Measurements from ENCODE around the gene MMP8. TPM values are rescaled to one million over a fixed set of nuclear protein-coding genes. Genes with fewer than 3 reads are reported as not detected.

MMP8 gene
- polyA plus RNA-seq, 1 donor (not counting 4 experiments of a cell fraction or from before 2014, with no cell fraction given) = 0.09 TPM

DNA sequence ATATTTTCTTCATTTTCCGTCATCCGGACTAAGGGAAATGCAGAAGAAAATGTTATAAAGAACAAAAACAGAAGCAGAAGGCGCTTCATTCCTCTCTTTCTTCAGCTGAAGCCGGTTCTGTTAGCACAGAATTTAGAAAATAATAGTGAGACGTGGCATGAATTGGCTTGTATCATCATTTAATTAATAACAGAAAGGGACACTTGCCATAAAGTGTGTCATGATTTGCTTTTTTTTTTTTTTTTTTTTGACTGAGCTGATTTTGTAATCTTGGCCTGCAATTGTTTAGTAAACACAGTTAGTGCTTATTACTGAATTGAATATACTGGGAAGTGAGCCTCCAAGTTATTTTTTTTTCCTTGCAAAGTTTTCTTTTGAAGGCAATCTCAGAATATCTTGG is 19.1 kb downstream of the MMP8 start, which contains the start of gene MMP27:
Gene MMP27, minus strand, starts transcription at position 144 of the 400 bp plus-strand sequence. Its CDS starts 55 bp downstream, at position 89.
- Histone ChIP-seq H3K27me3 (ENCODE audit: control insufficient read depth, extremely low read depth, insufficient read depth, low read length) (no peaks in the 10 kb centered on the region), H3K4me3 (ENCODE audit: control insufficient read depth in 2 of 3, extremely low read depth in 1 of 3, insufficient read depth in 2 of 3, low read depth in 1 of 3, low read length in 3 of 3) (no peak within 1 kb of the TSS), H2AFZ (ENCODE audit: control insufficient read depth, low read length) (no peak within 1 kb of the TSS)

DNA sequence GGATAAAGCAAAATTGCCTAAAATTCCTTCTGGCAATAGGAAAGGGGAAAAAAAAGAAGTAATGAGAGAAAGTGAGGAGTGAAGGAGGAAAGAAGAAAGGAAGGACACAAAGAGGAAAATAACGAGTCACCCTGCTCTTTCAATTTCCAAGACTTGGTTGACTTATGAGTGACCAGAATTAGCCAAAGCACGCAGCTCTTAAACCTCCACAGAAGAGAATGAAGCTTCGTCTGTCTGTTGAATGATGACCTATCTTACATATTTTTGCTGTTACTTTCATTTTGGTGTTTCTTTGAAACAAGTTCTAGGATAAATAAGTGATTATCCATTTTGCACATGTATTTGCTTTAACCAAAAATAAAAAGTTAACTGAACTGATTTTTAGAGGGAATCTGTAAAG is 19.9 kb downstream of the MMP8 start:
- Histone ChIP-seq H2AFZ (ENCODE audit: control insufficient read depth, low read length) (no peak overlapping the region), H3K9me3 (ENCODE audit: control insufficient read depth, low read depth, low read length) (no peaks in the 10 kb centered on the region), H3K4me3 (ENCODE audit: control insufficient read depth in 2 of 3, extremely low read depth in 1 of 3, insufficient read depth in 2 of 3, low read depth in 1 of 3, low read length in 3 of 3) (no peak overlapping the region), H3K36me3 (ENCODE audit: control insufficient read depth in 2 of 2, extremely low read depth in 1 of 2, insufficient read depth in 2 of 2, low read length in 2 of 2) (no peaks in the 10 kb centered on the region), H3K79me2 (ENCODE audit: control insufficient read depth, insufficient read depth, low read length) (no peaks in the 10 kb centered on the region), H3K4me1 (ENCODE audit: control insufficient read depth, extremely low read depth, insufficient read depth, low read length) (no peaks in the 10 kb centered on the region), H3K27me3 (ENCODE audit: control insufficient read depth, extremely low read depth, insufficient read depth, low read length) (no peaks in the 10 kb centered on the region), H3K27ac (ENCODE audit: control insufficient read depth, insufficient read depth, low read length) (no peak overlapping the region), H4K20me1 (ENCODE audit: control insufficient read depth, extremely low read depth, insufficient read depth, low read length) (no peaks in the 10 kb centered on the region), H3K9ac (ENCODE audit: control insufficient read depth, extremely low read depth, insufficient read depth, low read length) (no peak overlapping the region), H3K4me2 (ENCODE audit: control insufficient read depth, extremely low read depth, insufficient read depth, low read depth, low read length) (no peak overlapping the region), H3K9me1 (ENCODE audit: control insufficient read depth, extremely low read depth, insufficient read depth, low read length) (no peaks in the 10 kb centered on the region)
- DNase-seq (ENCODE audit: low read depth, low spot score) = no peak
- FAIRE-seq = no peak
- TF ChIP-seq EZH2 (IDR thresholded peaks at IDR 0.05; ENCODE audit: low read length) = no peak
- TF ChIP-seq, protein P1, sequence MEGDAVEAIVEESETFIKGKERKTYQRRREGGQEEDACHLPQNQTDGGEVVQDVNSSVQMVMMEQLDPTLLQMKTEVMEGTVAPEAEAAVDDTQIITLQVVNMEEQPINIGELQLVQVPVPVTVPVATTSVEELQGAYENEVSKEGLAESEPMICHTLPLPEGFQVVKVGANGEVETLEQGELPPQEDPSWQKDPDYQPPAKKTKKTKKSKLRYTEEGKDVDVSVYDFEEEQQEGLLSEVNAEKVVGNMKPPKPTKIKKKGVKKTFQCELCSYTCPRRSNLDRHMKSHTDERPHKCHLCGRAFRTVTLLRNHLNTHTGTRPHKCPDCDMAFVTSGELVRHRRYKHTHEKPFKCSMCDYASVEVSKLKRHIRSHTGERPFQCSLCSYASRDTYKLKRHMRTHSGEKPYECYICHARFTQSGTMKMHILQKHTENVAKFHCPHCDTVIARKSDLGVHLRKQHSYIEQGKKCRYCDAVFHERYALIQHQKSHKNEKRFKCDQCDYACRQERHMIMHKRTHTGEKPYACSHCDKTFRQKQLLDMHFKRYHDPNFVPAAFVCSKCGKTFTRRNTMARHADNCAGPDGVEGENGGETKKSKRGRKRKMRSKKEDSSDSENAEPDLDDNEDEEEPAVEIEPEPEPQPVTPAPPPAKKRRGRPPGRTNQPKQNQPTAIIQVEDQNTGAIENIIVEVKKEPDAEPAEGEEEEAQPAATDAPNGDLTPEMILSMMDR (optimal IDR thresholded peaks at IDR 0.05 in 1 of 3, IDR thresholded peaks at IDR 0.05 in 1 of 3, conservative IDR thresholded peaks at IDR 0.05 in 1 of 3; ENCODE audit: extremely low read depth in 1 of 3, insufficient read depth in 2 of 3, low read length in 3 of 3) = no peak
- dilution Hi-C loops (cut with MboI; ENCODE audit: extremely low pct_ligation_motif_present, low sequenced_read_pairs) = no loop called here

More for the DNA sequence above, 19.1 kb downstream of the MMP8 start, which contains the start of gene MMP27:
- Histone ChIP-seq H3K9me1 (ENCODE audit: control insufficient read depth, extremely low read depth, insufficient read depth, low read length) (no peaks in the 10 kb centered on the region), H3K79me2 (ENCODE audit: control insufficient read depth, insufficient read depth, low read length) (no peaks in the 10 kb centered on the region), H3K36me3 (ENCODE audit: control insufficient read depth in 2 of 2, extremely low read depth in 1 of 2, insufficient read depth in 2 of 2, low read length in 2 of 2) (no peaks in the 10 kb centered on the region), H3K9ac (ENCODE audit: control insufficient read depth, extremely low read depth, insufficient read depth, low read length) (no peak within 1 kb of the TSS), H3K4me2 (ENCODE audit: control insufficient read depth, extremely low read depth, insufficient read depth, low read depth, low read length) (no peak within 1 kb of the TSS), H4K20me1 (ENCODE audit: control insufficient read depth, extremely low read depth, insufficient read depth, low read length) (no peaks in the 10 kb centered on the region), H3K27ac (ENCODE audit: control insufficient read depth, insufficient read depth, low read length) (no peak within 1 kb of the TSS), H3K4me1 (ENCODE audit: control insufficient read depth, extremely low read depth, insufficient read depth, low read length) (no peaks in the 10 kb centered on the region), H3K9me3 (ENCODE audit: control insufficient read depth, low read depth, low read length) (no peaks in the 10 kb centered on the region)
- dilution Hi-C loops (cut with MboI; ENCODE audit: extremely low pct_ligation_motif_present, low sequenced_read_pairs) = no loop called here
- FAIRE-seq = no peak
- DNase-seq (ENCODE audit: low read depth, low spot score) = no peak
- no peak for TF ChIP-seq EZH2 (IDR thresholded peaks at IDR 0.05; ENCODE audit: low read length)
- TF ChIP-seq, protein P1 (optimal IDR thresholded peaks at IDR 0.05 in 1 of 3, IDR thresholded peaks at IDR 0.05 in 1 of 3, conservative IDR thresholded peaks at IDR 0.05 in 1 of 3; ENCODE audit: extremely low read depth in 1 of 3, insufficient read depth in 2 of 3, low read length in 3 of 3) = no peak
